Pancreas (tissue), 10 donors: ENCODE results near the gene PSTPIP1. TPM values are rescaled to one million over a fixed set of nuclear protein-coding genes. Genes with fewer than 3 reads are reported as not detected.

Experiments
- ATAC-seq, 4 donors: fragments of 200-7000 bp; cut with Tn5 transposase; one replicate each; pipeline versions ENCODE4 v1.8.0 to v1.9.1; 2020; ENCODE audit warnings: mild to moderate bottlenecking in 4 of 4, moderate library complexity in 4 of 4
- DNase-seq, 6 donors: peaks; one replicate each; pipeline ENCODE4 v3.0.0-alpha.2; 2020
- FAIRE-seq: peaks from 2 replicates; lab custom pipeline; 2012; peaks lifted over from hg19 to GRCh38; lab: Jason Lieb, UNC
- H3K27ac ChIP-seq, 4 donors: fragments of 200-600 bp; sonication (generic); 1 replicate in 3 of 4; 2 replicates in 1 of 4; pipeline versions ENCODE4 v1.5.0 to v1.8.0; 2020
- H3K27me3 ChIP-seq, 4 donors: fragments of 200-600 bp; one replicate each; pipeline ENCODE4 v1.8.0; 2021
- H3K36me3 ChIP-seq, 3 donors: fragments of 200-600 bp; sonication (generic) in 1 of 3; one replicate each; pipeline versions ENCODE4 v1.5.0 to v1.8.0; 2020 to 2021
- H3K4me1 ChIP-seq, 3 donors: fragments of 200-600 bp; one replicate each; pipeline ENCODE4 v1.8.0; 2021
- H3K4me3 ChIP-seq, 4 donors: fragments of 200-600 bp; sonication (generic) in 2 of 4; one replicate each; pipeline versions ENCODE4 v1.5.0 to v1.8.0; 2020 to 2021
- H3K9me3 ChIP-seq, 4 donors: fragments of 200-600 bp; one replicate each; pipeline ENCODE4 v1.8.0; 2021
- CTCF ChIP-seq, 4 donors: fragments of 200-600 bp; sonication (generic) in 3 of 4; IDR thresholded peaks; one replicate each; pipeline versions ENCODE4 v1.5.0 to v1.8.0; 2021; ENCODE audit warnings: antibody characterized with exemption in 4 of 4
- WGBS, 2 donors: extraction: QIAGEN DNeasy Blood & Tissue Kit; methylation state at CpG; one replicate each; pipeline ENCODE4 v1.1.7; 2013; 5-methylcytosine and 5-hydroxymethylcytosine counted together
- intact Hi-C, 3 donors: fragments of 100-400 bp; cut with DNase I; formaldehyde crosslinking; loops; one replicate each; pipeline versions ENCODE4 v1.11.1 to v1.14.2; 2022
- polyA plus RNA-seq, 2 donors: library from polyadenylated mRNA; stranded (reverse); fragments of 200-250 nt; gene quantifications; one replicate each; pipeline ENCODE4 v1.2.3, GENCODE V29; 2013
- total RNA-seq, 6 donors: library from RNA; stranded (reverse); fragmentation: NEBNext Ultra II Directional in 4 of 6; extraction: Animal tissue kit (Norgen Biotek cat#: 25700) in 4 of 6; gene quantifications; one replicate each; pipeline versions ENCODE4 v1.2.1 to v1.2.4, GENCODE V29; 2021 to 2023
- donor health status: healthy with polysubstance abuse.
- donor health status: DM: no; HTN: no; CAD: no; lungs with moderate emphysema.
- donor health status: DM: no; HTN: no; CAD: no.
- donor health status: control.
- donor health status: control.
- donor health status: Bipolar disorder and iron deficiency.
- donor health status: DM: yes; HTN: yes; CAD: no.
- donor health status: DM: no; HTN: no; CAD: no.
- donor health status: DM: no; HTN: no; CAD: no.
- donor health status: DM: yes; HTN: yes; CAD: no.

The PSTPIP1 gene
- total and polyA plus RNA-seq, 8 donors, result 0.83 to 6.2 (median 3.6) TPM; not detected in 1

- Histone ChIP-seq H3K4me3 (no peak overlapping the region), H3K4me1 (peaks cover 0 to 3% (median 2%) of the 10 kb centered on the region in 3 donors), H3K27ac (no peak overlapping the region), H3K9me3 (no peaks in the 10 kb centered on the region), H3K27me3 (no peaks in the 10 kb centered on the region), H3K36me3 (no peaks in the 10 kb centered on the region)
- ATAC-seq, result no peak
- TF ChIP-seq CTCF (IDR thresholded peaks at IDR 0.05), result no peak
- no peak for DNase-seq
- FAIRE-seq, result no peak
- WGBS, 2 donors, result 59 to 72% methylated on average over 2 of the region's 2 CpGs
- intact Hi-C loops, result no loop called here
These were observed 79.4 kb downstream of the PSTPIP1 start for GRCh38 chr15:77074350-77074749.

- intact Hi-C loops, result no loop called here
- no peak for TF ChIP-seq CTCF (IDR thresholded peaks at IDR 0.05)
- H3K36me3 ChIP-seq, result no peaks in the 10 kb centered on the region
- no peaks in the 10 kb centered on the region for H3K9me3 ChIP-seq
- 26 to 47% methylated on average over 9 of the region's 9 CpGs for WGBS, 2 donors
- peaks cover 0 to 3% (median 0%) of the 10 kb centered on the region in 3 donors for H3K4me1 ChIP-seq
- no peak for DNase-seq
- no peak for ATAC-seq
- H3K4me3 ChIP-seq, result no peak overlapping the region
- H3K27ac ChIP-seq, result no peak overlapping the region
- no peak for FAIRE-seq
- H3K27me3 ChIP-seq, result no peaks in the 10 kb centered on the region
These were observed 80.6 kb downstream of the PSTPIP1 start for GRCh38 chr15:77075528-77075927.

- Histone ChIP-seq H3K4me1 (no peaks in the 10 kb centered on the region), H3K4me3 (no peak overlapping the region), H3K9me3 (no peaks in the 10 kb centered on the region), H3K27ac (no peak overlapping the region), H3K27me3 (no peaks in the 10 kb centered on the region), H3K36me3 (no peaks in the 10 kb centered on the region)
- no peak for TF ChIP-seq CTCF (IDR thresholded peaks at IDR 0.05)
- no peak for ATAC-seq
- no peak for FAIRE-seq
- no peak for DNase-seq
- intact Hi-C loops, result no loop called here
- WGBS, 2 donors, result 65 to 78% methylated on average over 4 of the region's 4 CpGs
These were observed 81.5 kb downstream of the PSTPIP1 start for GRCh38 chr15:77076323-77076915.

GRCh38 chr15:77081971-77082370 is 87.0 kb downstream of the PSTPIP1 start:
- DNase-seq (no peak), FAIRE-seq (no peak), ATAC-seq (no peak)
- Histone ChIP-seq H3K27me3 (no peaks in the 10 kb centered on the region), H3K4me3 (no peak overlapping the region), H3K36me3 (no peaks in the 10 kb centered on the region), H3K4me1 (peaks cover 0 to 5% (median 0%) of the 10 kb centered on the region in 3 donors), H3K9me3 (no peaks in the 10 kb centered on the region), H3K27ac (no peak overlapping the region)
- intact Hi-C loops, result no loop called here
- TF ChIP-seq CTCF (IDR thresholded peaks at IDR 0.05), result no peak
- WGBS, 2 donors, result 75 to 85% methylated on average over 5 of the region's 5 CpGs

- peak overlapping the region in 2 of 4 donors; percentile 16 to 26 for H3K4me3 ChIP-seq
- H3K36me3 ChIP-seq, result no peaks in the 10 kb centered on the region
- intact Hi-C loops, result no loop called here
- H3K27ac ChIP-seq, result peak overlapping the region in 2 of 4 donors; percentile 2 to 39
- 12 to 13% methylated on average over 21 of the region's 21 CpGs for WGBS, 2 donors
- FAIRE-seq, result no peak
- H3K27me3 ChIP-seq, result no peaks in the 10 kb centered on the region
- H3K9me3 ChIP-seq, result no peaks in the 10 kb centered on the region
- peak; percentile 99 to 100 (median 100) for ATAC-seq
- no peak for TF ChIP-seq CTCF (IDR thresholded peaks at IDR 0.05)
- peak; percentile 80 to 94 (median 90) for DNase-seq
- peaks cover 0 to 5% (median 0%) of the 10 kb centered on the region in 3 donors for H3K4me1 ChIP-seq
These were observed 88.6 kb downstream of the PSTPIP1 start for GRCh38 chr15:77083381-77084160.
